ENCODE measurements around the gene KIAA0586.

DNA sequence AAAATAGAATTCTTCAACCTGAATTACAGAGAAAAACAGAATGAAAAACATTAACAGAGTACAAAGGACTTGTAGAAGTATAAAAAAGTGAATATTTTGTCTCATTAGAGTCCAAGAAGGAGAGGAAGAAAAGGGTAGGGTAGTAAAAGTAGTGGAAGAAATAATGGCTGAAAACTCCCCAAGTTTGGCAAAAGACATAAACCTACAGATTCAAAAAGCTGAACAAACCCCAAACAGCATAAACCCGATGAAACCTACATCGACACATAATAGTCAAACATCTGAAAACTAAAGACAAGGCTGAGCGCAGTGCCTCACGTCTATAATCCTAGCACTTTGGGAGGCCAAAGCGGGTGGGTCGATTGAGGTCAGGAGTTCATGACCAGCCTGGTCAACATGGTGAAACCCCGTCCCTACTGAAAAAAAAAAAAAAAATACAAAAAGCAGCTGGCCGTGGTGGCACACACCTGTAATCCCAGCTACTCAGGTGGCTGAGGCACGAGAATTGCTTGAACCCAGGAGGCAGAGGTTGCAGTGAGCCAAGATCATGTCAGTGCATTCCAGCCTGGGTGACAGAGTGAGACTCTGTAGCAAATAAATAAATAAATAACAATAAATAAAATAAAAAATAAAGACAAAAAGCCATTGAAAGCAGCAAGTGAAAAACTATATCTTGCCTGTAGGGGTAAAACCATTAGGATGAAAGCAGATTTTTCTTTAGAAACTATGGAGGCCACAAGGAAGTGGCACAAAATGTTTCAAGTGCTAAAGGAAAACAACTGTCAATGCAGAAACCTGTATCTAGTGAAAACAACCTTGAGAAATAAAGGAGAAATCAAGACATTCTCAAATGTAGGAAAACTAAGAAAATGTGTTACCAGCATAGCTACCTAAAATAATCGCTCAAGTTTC is 11.6 kb upstream of the KIAA0586 start:
- TF ChIP-seq EGR1 (IDR thresholded peaks at IDR 0.05; ENCODE audit: low read depth) (no peak), POLR2A (IDR thresholded peaks at IDR 0.05; ENCODE audit: borderline replicate concordance, extremely low read depth, insufficient read depth, insufficient read length) (no peak), FOSL1 (IDR thresholded peaks at IDR 0.05; ENCODE audit: low read depth) (no peak)
- TF ChIP-seq, protein P1, sequence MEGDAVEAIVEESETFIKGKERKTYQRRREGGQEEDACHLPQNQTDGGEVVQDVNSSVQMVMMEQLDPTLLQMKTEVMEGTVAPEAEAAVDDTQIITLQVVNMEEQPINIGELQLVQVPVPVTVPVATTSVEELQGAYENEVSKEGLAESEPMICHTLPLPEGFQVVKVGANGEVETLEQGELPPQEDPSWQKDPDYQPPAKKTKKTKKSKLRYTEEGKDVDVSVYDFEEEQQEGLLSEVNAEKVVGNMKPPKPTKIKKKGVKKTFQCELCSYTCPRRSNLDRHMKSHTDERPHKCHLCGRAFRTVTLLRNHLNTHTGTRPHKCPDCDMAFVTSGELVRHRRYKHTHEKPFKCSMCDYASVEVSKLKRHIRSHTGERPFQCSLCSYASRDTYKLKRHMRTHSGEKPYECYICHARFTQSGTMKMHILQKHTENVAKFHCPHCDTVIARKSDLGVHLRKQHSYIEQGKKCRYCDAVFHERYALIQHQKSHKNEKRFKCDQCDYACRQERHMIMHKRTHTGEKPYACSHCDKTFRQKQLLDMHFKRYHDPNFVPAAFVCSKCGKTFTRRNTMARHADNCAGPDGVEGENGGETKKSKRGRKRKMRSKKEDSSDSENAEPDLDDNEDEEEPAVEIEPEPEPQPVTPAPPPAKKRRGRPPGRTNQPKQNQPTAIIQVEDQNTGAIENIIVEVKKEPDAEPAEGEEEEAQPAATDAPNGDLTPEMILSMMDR (IDR thresholded peaks at IDR 0.05 in 2 of 3, conservative IDR thresholded peaks at IDR 0.05 in 1 of 3; ENCODE audit: borderline replicate concordance in 1 of 3, insufficient read depth in 1 of 3, low read depth in 2 of 3, low read length in 2 of 3): no peak
- TF ChIP-seq, protein P2, sequence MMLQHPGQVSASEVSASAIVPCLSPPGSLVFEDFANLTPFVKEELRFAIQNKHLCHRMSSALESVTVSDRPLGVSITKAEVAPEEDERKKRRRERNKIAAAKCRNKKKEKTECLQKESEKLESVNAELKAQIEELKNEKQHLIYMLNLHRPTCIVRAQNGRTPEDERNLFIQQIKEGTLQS (IDR thresholded peaks at IDR 0.05): no peak
- TF ChIP-seq, protein P3, sequence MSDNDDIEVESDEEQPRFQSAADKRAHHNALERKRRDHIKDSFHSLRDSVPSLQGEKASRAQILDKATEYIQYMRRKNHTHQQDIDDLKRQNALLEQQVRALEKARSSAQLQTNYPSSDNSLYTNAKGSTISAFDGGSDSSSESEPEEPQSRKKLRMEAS (IDR thresholded peaks at IDR 0.05): no peak

Data from HCT116 (cell line).